WI38 (cell line): Measurements from ENCODE around the gene FOXO6.

Experiments
- H3K4me3 ChIP-seq: 2 replicates; pipeline ENCODE4 v1.5.1; 2011; ENCODE audit warnings: low read depth, mild to moderate bottlenecking, control low read depth, low read length
- CTCF ChIP-seq: IDR thresholded peaks from 2 replicates; pipeline ENCODE4 v1.5.1; 2012; ENCODE audit warnings: low read depth, mild to moderate bottlenecking, control low read depth, low read length

Gene FOXO6

GRCh38 chr1:41360786-41361494 is at the start of gene FOXO6:
Gene FOXO6 (plus strand): TSS chr1:41361434.
- H3K4me3 ChIP-seq, result peak within 1 kb of the TSS; percentile 54
- TF ChIP-seq CTCF, result no peak

GRCh38 chr1:41312991-41313645 is 48.1 kb upstream of the FOXO6 start:
- H3K4me3 ChIP-seq, result no peak overlapping the region
- TF ChIP-seq CTCF, result no peak

- H3K4me3 ChIP-seq, result no peak overlapping the region
- peak; percentile 52 for TF ChIP-seq CTCF
These were observed 47.5 kb upstream of the FOXO6 start for GRCh38 chr1:41313661-41314131.

GRCh38 chr1:41314376-41315145 is 46.7 kb upstream of the FOXO6 start:
- no peak for TF ChIP-seq CTCF
- H3K4me3 ChIP-seq, result no peak overlapping the region

GRCh38 chr1:41315146-41315822 is 46.0 kb upstream of the FOXO6 start:
- H3K4me3 ChIP-seq, result no peak overlapping the region

GRCh38 chr1:41315871-41316270 is 45.4 kb upstream of the FOXO6 start:
- H3K4me3 ChIP-seq, result no peak overlapping the region
- TF ChIP-seq CTCF, result no peak

More at GRCh38 chr1:41315146-41315822, 46.0 kb upstream of the FOXO6 start:
- no peak for TF ChIP-seq CTCF
